HCEC 1CT (cell line): Measurements from ENCODE around the gene RPS27.
"Not testable (repeated sequence)": the region's sequence is repeated elsewhere in the genome, so short reads cannot be mapped to it uniquely, and the experiment has no call there.

ENCODE experiments used
- DNase-seq: peaks from one replicate; pipeline ENCODE4 v3.0.0-alpha.2; 2017

RPS27 gene

DNA sequence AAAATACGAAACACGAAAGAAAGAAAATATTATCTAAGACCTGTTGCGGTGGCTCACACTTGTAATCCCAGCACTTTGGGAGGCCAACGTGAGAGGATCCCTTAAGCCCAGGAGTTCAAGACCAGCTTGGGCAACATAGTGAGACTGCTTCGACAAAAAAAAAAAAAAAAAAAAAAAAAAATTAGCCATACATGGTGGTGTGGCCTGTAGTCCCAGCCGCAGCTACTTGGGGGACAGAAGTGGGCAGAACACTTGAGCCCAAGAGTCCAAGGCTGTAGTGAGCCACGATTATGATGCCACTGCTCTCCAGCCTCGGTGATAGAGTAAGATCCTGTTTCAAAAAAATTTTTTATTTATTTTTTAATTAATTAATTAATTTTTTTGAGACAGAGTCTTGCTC, 2.9 kb upstream of the RPS27 start:
- no peak for DNase-seq

DNA sequence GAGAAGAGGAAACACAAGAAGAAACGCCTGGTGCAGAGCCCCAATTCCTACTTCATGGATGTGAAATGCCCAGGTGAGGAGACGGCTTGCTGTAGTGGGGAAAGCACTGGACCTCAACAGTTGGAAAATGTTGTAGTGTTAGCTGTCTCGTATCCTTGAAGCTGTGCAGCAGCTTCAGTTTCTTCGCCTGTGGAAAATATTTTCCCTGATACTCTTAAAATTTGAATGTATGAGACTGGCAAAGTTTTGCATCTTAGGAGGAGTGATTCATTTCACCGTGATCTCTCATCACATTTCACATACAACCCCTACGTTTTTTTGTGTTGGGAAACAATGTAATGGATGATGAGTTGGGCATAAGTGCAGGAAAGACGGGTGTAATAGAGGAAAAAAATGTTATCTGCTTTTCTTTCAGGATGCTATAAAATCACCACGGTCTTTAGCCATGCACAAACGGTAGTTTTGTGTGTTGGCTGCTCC, 629 bp downstream of the RPS27 start:
- DNase-seq: no peak

DNA sequence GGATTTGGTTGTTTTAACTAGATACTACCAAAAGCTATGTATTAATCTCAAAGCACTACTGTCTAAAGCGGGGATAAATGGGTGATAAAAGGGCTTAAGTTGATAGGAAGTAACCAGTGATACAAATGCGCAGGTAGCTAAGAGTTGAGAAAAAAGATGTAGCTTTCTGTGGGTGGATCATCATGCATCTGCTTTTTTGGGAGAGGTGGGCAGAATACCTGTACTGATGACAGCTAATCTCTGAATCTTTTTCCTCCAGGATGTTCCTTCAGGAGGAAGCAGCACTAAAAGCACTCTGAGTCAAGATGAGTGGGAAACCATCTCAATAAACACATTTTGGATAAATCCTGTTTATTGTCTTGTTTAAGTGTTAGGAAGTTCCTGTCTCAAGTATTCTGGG, 1.2 kb downstream of the RPS27 start:
- DNase-seq: no peak

DNA sequence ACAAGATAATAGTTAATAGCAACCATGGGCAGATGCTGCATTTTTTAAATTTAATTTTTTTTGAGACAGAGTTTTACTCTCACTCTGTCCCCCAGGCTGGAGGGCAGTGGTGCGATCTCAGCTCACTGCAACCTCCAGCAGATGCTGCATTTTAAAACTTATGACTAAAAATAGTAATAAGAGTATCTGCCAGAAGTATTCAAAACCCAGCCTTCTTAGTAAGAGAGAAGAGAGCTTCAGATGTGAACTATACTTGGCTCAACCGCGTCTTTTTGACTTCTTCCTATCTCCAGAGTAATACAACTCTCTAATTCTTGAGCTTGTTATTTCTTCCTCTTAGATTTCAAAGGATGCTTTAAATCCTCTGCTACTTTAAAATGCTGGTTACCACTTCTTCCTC, 4.6 kb downstream of the RPS27 start:
- no peak for DNase-seq

DNA sequence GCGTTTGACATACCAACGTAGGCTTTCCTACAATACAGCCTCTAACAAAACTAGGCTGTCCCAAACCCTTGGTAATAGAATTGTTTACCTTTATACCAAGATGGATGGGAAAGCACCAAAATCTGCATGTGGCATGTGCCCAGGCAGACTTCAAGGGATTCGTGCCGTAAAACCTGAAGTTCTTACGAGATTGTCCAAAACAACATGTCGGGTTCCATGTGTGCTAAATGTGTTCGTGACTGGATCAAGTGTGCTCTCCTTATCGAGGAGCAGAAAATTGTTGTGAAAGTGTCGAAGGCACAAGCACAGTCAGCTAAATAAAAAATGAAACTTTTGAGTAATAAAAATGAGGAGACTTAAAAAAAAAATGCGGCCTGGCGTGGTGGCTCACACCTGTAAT, 5.1 kb downstream of the RPS27 start:
- no peak for DNase-seq

DNA sequence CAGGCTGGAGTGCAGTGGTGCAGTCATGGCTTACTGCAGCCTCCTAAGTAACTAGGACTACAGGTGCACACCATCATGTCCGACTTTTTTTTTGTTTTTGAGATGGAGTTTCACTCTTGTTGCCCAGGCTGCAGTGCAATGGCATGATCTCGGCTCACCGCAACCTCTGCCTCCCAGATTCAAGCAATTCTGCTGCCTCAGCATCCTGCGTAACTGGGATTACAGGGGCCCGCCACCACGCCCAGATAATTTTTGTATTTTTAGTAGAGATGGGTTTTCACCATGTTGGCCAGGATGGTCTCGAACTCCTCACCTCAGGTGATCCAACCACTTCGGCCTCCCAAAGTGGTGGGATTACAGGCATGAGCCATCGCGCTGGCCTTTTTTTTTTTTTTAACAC, 6.3 kb downstream of the RPS27 start:
- not testable (repeated sequence) for DNase-seq

DNA sequence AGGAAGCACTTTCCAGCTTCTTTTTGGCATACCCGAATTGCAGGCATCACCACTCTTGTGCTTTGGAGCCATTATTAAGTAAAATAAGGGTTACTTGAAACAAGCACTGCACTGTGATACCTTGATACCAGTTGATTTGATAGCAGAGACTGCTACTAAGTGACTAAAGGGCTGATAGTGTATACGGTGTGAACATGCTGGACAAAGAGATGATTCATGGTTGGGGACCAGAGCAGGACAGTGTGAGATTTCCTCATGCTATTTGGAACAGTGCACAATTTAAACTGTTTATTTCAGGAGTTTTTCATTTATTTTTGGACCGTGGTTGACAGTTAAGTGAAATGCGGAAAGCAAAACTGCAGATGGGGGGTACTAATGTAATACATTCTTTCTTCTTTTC, 9.9 kb downstream of the RPS27 start:
- no peak for DNase-seq

DNA sequence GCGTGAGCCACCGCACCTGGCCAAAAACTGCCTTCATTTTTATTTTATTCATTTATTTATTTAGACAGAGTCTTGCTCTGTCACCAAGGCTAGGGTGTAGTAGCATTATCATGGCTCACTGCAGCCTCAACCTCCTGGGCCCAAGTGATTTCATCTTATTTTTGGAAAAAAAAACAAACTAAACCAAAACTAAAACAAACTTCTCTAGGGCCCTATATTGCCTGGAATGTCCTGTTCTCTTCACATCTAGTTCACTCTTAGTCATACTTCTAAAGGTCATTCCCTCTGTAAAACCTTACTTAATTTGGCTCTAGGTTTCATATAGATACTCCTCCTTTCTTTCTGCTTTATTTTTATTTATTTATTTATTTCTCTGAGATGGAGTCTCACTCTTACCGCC, 15.6 kb downstream of the RPS27 start:
- DNase-seq: peak; percentile 90

DNA sequence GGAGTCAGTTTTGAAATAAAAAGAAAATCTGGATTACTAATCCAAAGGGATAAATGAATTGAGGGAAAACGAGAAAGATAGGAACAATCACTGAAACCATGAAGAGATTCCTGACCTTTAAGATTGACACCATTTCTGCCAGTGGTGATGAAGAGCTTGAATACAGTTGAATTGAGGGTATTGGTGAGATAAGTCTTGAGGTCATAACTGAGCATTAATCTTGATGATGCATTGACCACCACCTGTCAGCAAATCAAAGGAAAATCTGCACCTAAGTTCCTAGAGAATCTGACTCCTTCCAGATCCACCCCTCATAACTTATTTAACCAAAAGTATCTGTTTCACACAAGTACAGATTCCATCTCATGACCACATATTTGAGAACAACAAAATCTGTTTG, 21.6 kb downstream of the RPS27 start:
- no peak for DNase-seq

DNA sequence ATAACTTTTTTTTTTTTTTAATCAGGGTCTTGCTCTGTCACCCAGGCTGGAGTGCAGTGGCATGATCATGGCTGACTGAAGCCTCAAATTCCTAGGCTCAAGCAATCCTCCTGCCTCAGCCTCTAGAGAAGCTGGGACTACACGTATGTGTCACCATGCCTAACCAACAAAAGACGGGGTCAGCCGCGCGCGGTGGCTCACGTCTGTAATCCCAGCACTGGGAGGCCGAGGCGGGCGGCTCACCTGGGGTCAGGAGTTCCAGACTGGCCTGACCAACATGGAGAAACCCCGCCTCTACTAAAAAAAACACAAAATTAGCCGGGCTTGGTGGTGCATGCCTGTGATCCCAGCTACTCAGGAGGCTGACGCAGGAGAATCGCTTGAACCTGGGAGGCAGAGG, 22.0 kb downstream of the RPS27 start:
- DNase-seq: not testable (repeated sequence)

DNA sequence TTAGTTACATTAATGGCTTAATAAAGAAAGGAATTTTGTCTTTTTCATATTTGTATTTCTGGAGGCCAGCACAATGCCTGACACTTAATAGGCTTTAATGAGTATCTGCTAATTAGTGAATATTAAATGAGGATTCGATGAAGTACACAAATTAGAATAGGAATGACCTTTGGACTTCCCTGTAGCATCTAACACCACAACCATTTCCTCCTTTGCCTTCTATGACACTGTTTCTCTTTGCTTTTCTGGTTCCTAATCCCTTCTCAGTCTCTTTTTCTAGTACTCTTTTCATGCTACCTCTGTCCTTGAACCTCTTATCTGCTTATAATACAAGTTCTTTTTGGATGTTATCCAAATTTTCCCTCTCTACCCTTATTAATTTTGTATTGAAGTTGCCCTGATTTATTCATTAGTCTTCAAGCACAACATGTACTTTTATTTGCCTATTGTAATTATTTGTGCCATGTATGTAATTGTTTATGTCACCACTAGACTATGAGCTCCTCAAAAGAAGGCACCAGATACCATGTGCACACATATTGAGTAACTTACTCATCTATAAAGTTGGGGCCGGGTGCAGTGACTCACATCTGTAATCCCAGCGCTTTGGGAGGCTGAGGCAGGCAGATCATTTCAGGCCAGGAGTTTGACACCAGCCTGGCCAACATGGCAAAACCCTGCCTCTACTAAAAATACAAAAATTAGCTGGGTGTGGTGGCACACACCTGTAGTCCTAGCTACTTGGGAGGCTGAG, 23.8 kb downstream of the RPS27 start:
- peak; percentile 91 for DNase-seq

DNA sequence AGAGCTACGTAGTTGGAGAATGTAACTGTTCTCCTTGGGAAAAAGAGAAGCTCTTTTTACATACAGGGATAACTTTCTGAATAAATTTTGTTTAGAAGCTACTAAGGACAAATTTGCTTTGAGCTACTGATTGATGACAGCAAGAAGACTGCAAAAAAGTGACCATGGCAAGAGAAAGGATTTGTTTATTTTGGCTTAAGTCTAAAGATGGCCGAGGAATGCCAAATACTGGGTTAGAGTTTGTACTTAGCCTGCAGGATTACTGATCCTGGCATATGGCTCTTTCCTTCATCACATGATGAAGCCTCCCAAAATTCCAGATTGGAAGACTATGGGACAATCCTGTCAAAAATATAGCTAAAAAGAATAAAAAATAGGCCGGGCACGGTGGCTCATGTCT, 28.7 kb downstream of the RPS27 start:
- no peak for DNase-seq

DNA sequence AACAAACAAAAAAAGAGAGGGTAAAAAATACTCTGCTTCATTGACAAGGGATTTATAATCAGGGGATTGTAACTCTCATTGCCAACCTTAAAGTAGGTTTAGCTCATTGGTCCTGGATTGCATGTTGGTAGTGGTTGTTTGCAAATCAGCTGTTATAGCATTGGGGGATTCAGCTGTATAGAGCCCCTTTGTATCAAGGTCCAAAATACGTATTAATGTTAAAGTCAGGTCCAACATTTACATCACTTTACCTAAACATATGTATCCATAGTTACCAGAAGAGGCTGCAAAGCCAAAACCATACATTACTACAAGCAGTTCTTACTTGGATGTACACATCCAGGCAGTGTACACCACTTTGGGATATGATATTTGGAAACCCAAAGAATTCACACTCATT, 29.4 kb downstream of the RPS27 start:
- DNase-seq: no peak

DNA sequence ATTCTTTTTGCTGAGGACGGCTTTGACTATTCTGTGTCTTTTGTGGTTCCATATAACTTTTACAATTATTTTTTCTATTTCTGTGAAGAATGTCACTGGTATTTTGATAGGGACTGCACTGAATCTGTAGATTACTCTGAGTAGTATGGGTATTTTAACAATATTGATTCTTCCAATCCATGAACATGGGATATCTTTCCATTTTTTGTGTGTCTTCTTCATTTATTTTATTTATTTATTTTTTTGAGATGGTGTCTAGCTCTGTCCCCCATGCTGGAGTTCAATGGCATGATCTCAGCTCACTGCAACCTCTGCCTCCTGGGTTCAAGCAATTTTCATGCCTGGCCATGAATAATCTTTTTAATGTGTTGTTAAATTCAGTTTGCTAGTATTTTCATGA, 43.1 kb downstream of the RPS27 start:
- DNase-seq: not testable (repeated sequence)
